ENCODE results near the gene OR11H7. TPM values are rescaled to one million over a fixed set of nuclear protein-coding genes. Genes with fewer than 3 reads are reported as not detected.
"Not testable (repeated sequence)": the region's sequence is repeated elsewhere in the genome, so short reads cannot be mapped to it uniquely, and the experiment has no call there.

OR11H7 gene
- total RNA-seq, 1 donor from 2014 or later: not detected

- Mint-ChIP-seq H3K27ac (ENCODE audit: unreplicated experiment) (no peak within 1 kb of the TSS), H3K36me3 (ENCODE audit: unreplicated experiment) (no peaks in the 10 kb centered on the region), H3K4me1 (ENCODE audit: low read depth, unreplicated experiment) (no peaks in the 10 kb centered on the region), H3K4me3 (ENCODE audit: unreplicated experiment) (no peak within 1 kb of the TSS), H3K9me3 (ENCODE audit: unreplicated experiment) (peaks cover 13% of the 10 kb centered on the region), H3K27me3 (ENCODE audit: unreplicated experiment) (peaks cover 2% of the 10 kb centered on the region)
- no peak for DNase-seq
- TF ChIP-seq CTCF (IDR thresholded peaks at IDR 0.05; ENCODE audit: partially characterized antibody, unreplicated experiment): no peak
Observed at GRCh38 chr14:20190596-20190995, 38.2 kb upstream of the OR11H7 start, which contains the start of gene OR11G2. Gene OR11G2, plus strand, starts transcription at chr14:20190896. Its CDS starts 6,542 bp downstream, at chr14:20197438.

- no peaks in the 10 kb centered on the region for H3K4me1 Mint-ChIP-seq (ENCODE audit: low read depth, unreplicated experiment)
- no peak for DNase-seq
- TF ChIP-seq CTCF (IDR thresholded peaks at IDR 0.05; ENCODE audit: partially characterized antibody, unreplicated experiment): no peak
- no peak overlapping the region for H3K27ac Mint-ChIP-seq (ENCODE audit: unreplicated experiment)
- no peaks in the 10 kb centered on the region for H3K36me3 Mint-ChIP-seq (ENCODE audit: unreplicated experiment)
- H3K27me3 Mint-ChIP-seq (ENCODE audit: unreplicated experiment): peaks cover 2% of the 10 kb centered on the region
- H3K9me3 Mint-ChIP-seq (ENCODE audit: unreplicated experiment): peaks cover 14% of the 10 kb centered on the region
- H3K4me3 Mint-ChIP-seq (ENCODE audit: unreplicated experiment): no peak overlapping the region
Observed at GRCh38 chr14:20191396-20191795, 37.4 kb upstream of the OR11H7 start.

GRCh38 chr14:20194101-20194500, 34.7 kb upstream of the OR11H7 start:
- H3K9me3 Mint-ChIP-seq (ENCODE audit: unreplicated experiment): peaks cover 11% of the 10 kb centered on the region
- no peak for DNase-seq
- no peak overlapping the region for H3K4me3 Mint-ChIP-seq (ENCODE audit: unreplicated experiment)
- peaks cover under 1% of the 10 kb centered on the region for H3K27me3 Mint-ChIP-seq (ENCODE audit: unreplicated experiment)
- H3K27ac Mint-ChIP-seq (ENCODE audit: unreplicated experiment): no peak overlapping the region
- no peaks in the 10 kb centered on the region for H3K4me1 Mint-ChIP-seq (ENCODE audit: low read depth, unreplicated experiment)
- peaks cover under 1% of the 10 kb centered on the region for H3K36me3 Mint-ChIP-seq (ENCODE audit: unreplicated experiment)
- TF ChIP-seq CTCF (IDR thresholded peaks at IDR 0.05; ENCODE audit: partially characterized antibody, unreplicated experiment): no peak

- H3K9me3 Mint-ChIP-seq (ENCODE audit: unreplicated experiment): peaks cover 16% of the 10 kb centered on the region
- not testable (repeated sequence) for H3K27ac Mint-ChIP-seq (ENCODE audit: unreplicated experiment); H3K36me3 Mint-ChIP-seq (ENCODE audit: unreplicated experiment); H3K27me3 Mint-ChIP-seq (ENCODE audit: unreplicated experiment); H3K4me3 Mint-ChIP-seq (ENCODE audit: unreplicated experiment); DNase-seq; H3K4me1 Mint-ChIP-seq (ENCODE audit: low read depth, unreplicated experiment)
Observed at GRCh38 chr14:20195170-20195569, 33.6 kb upstream of the OR11H7 start.

GRCh38 chr14:20195911-20196310, 32.9 kb upstream of the OR11H7 start:
- H3K27me3 Mint-ChIP-seq (ENCODE audit: unreplicated experiment): peaks cover 2% of the 10 kb centered on the region
- H3K9me3 Mint-ChIP-seq (ENCODE audit: unreplicated experiment): peaks cover 16% of the 10 kb centered on the region
- no peak for DNase-seq
- H3K36me3 Mint-ChIP-seq (ENCODE audit: unreplicated experiment): peaks cover 5% of the 10 kb centered on the region
- no peak overlapping the region for H3K4me3 Mint-ChIP-seq (ENCODE audit: unreplicated experiment)
- H3K27ac Mint-ChIP-seq (ENCODE audit: unreplicated experiment): no peak overlapping the region
- TF ChIP-seq CTCF (IDR thresholded peaks at IDR 0.05; ENCODE audit: partially characterized antibody, unreplicated experiment): no peak
- no peaks in the 10 kb centered on the region for H3K4me1 Mint-ChIP-seq (ENCODE audit: low read depth, unreplicated experiment)
